ENCODE measurements around the gene OSBPL3.
A peak's percentile ranks its signal among the peaks of the same experiment; 100 is the strongest.

OSBPL3 gene

GRCh38 chr7:24788961-24789576, 190.9 kb downstream of the OSBPL3 start:
- no peak for DNase-seq

DNA sequence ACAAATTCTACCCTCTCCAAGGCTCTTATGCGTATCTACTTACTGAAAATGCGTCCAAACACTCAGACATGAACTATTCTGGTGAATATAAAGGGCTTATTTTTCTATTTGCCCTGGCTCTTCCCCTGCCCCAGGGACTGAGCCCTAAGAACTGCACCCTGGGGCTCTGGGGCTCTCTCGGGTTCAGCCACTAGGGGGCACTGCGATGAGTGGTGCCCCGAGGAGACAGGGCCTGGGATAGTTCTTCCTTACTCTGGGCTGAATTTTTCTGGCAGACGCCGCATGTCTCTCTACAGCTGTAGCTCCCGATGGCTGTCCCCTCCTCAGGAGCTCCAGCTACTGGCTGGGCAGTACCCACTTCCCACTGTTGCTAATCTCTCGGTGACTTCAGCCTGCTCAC, 191.9 kb downstream of the OSBPL3 start:
- no peak for DNase-seq

DNA sequence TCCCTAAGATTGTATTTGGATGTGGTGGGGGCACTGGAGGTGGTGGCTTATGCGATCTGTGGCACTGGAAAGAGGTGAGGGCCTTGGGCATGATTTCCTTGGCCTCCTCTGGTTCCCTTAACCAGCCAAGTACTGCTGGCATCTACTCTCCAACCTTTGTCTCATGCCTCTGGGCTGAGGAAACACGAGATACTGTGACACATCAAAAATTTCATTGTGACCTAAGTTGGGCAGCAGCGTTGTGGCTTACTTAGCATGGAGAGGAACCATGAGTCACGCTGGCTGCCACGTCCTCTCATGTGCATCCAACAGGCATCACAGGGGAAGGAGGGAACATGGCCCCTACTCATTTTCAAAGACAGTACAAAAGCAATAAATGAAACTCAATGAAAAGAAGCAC, 193.0 kb downstream of the OSBPL3 start:
- peak; percentile 89 for DNase-seq

- DNase-seq: no peak
These were observed 193.7 kb downstream of the OSBPL3 start for GRCh38 chr7:24786306-24786705.

DNA sequence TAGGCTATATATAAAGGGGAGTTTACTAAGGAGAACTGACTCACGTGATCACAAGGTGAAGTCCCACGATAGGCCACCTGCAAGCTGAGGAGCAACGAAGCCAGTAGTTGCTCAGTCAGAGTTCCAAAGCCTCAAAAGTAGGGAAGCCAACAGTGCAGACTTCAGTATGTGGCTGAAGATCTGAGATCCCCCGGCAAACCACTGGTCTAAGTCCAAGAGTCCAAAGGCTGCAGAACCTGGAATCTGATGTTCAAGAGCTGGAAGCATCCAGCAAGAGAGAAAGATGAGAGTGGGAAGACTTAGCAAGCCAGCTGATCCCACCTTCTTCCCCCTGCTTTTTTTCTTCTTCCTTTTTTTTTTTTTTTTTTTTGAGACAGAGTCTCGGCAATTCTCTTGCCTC, 195.7 kb downstream of the OSBPL3 start:
- no peak for DNase-seq

DNA sequence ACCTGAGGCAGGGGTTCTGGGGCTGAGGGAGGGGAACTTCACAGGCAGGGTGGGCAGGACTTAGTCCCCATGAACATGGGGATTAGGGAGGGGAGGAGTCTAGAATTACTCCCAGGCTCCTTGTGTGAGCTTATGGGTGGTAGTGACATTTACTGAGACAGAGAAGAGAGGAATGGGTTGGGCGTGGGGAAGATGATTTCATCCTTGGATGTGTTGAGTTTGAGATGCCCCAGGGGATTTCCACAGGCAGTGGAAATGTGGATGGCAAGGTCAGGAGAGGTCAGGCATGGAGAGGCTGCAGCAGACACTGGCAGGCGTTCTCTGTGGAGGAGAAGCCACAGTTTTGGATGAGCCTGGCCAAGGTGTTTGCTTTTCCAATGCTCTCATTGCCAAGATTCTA, 196.3 kb downstream of the OSBPL3 start:
- no peak for DNase-seq

GRCh38 chr7:24781106-24781505, 198.9 kb downstream of the OSBPL3 start:
- no peak for DNase-seq

DNA sequence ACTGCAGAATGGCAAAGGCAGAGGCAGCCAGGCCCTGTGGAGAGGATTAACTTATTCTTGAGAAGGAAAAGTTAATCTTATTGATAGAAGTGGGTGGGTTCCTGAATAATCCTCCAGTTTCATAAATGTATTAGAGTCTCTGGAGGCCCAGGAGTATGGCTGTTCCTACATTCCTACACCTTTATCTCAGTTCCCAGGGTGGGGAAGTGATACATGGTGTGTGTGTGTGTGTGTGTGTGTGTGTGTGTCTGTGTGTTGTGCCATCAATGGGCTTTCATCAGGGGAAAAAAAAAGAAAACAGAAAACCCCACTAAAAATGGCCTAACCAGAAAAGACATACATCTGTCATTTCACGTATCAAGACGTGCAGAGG, 200.7 kb downstream of the OSBPL3 start:
- no peak for DNase-seq

DNA sequence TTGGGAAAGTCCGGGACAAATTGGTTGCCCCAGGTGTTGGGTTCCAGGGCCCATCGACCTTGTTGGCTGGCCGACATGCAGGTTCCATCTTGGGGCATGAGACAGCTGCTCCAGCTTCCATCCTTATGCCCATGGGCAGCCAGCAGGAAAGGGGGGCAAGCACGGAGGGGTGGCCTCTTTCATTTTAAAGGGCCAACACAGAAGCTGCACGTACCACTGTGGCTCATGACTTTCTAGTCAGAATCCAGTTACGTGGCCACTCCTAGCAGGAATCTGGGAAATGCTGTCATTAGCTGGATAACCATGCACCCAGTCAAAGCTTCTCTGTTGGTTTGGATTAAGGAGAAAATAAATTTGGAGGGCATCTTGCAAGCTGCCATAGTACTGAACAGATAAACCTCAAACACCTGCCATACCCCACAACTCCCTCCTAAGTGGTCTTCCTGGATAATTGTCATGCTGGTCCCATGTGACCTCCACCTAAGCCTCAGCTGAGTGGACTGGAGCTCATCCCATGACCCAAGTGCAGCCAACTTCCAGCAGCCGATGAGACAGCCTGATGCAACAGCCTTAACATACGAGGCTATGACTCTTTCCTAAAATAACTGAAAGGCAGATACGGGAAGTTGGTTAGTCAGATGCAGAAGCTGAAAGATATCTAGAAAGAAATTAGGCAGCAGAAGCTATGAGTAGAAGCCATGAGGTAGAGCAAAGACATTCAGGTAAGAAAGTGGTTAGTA, 201.3 kb downstream of the OSBPL3 start:
- DNase-seq: peak; percentile 89

DNA sequence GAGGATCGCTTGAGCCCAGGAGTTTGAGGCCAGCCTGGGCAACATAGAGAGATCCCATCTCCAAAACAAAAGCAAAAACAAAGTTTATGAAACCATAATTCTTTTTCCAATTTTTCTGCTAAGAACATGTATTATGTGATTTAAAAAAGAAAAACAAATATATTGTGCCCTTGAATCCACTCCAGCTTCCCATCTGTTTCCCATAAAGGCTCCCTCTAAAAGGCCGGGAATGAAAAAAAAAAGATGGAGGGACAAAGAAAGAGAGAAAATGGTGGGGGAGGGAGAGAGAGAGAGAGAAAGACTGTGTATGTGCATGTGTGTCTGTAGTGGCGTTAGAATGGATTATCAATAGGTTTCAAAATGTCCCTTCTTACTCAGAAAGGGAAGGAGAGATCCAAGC, 202.2 kb downstream of the OSBPL3 start:
- DNase-seq: peak; percentile 24

GRCh38 chr7:24773646-24774045, 206.3 kb downstream of the OSBPL3 start:
- DNase-seq: no peak

DNA sequence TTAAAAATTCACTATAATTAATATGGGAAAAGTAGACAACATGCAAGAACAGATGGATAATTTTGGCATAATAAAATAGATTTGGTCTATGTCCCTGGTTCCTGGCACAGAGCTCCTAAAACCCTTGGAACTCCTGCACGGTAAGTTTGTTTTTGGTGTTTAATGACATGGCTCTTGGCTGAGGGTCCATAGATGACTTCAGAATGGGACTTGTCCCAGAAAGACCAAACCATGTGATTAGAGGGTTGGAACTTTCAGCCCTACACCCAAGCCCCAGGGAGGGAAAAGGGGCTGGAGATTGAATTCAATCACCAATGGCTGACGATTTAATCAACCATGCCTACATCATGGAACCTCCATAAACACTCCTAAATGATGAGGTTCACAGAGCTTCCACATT, 210.1 kb downstream of the OSBPL3 start:
- no peak for DNase-seq

- no peak for DNase-seq
These were observed 210.8 kb downstream of the OSBPL3 start for GRCh38 chr7:24769014-24769830.

GRCh38 chr7:24767878-24768569, 212.0 kb downstream of the OSBPL3 start:
- no peak for DNase-seq

GRCh38 chr7:24764972-24765744, 214.8 kb downstream of the OSBPL3 start:
- peak; percentile 11 for DNase-seq

GRCh38 chr7:24764011-24764410, 216.0 kb downstream of the OSBPL3 start:
- no peak for DNase-seq

GRCh38 chr7:24763303-24763901, 216.6 kb downstream of the OSBPL3 start:
- DNase-seq: no peak

DNA sequence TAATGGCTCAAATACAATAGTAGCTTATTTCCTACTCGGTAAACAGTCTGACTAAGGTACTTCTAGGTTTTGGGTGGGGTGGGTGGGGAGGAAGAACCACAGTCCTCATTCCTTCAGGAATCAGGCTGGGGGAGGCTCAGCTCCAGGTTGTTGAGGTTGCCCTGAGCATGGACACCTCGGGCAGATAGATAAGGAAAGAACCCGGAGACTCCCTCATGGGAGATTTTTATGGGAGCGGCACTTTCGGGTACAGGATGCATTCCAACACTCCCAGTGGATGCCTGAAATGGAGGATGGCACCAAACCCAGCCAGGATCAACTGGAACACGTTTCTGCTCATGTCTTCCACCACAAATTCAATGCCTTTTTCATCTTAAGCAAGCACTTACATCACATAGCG, 217.2 kb downstream of the OSBPL3 start:
- DNase-seq: no peak

DNA sequence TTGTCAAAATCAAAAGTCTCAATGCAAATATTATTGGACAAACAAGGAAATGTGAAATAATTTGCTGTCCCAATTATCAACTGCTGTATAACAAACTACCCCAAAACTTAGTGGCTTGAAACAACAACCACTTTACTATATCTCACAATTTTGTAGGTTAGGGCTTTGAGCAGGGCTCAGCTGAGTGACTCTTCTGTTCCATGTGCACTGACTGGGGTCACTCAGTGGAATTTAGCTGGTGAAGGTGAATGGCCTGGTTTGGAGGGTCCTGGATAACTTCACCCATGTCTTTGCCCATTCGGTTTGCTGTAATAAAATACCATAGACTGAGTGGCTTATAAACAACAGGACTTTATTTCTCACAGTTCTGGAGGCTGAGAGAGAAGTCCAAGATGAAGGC, 219.0 kb downstream of the OSBPL3 start:
- DNase-seq: no peak

GRCh38 chr7:24757353-24758275, 222.4 kb downstream of the OSBPL3 start, which contains the start of gene GSDME:
TSS of gene GSDME (minus strand) at chr7:24757464. CDS start at chr7:24749774, 7,690 bp downstream.
- peak; percentile 66 for DNase-seq
